Skeletal muscle cell (primary cell): ENCODE measurements around the gene AGPAT3.
"Not testable (repeated sequence)": the region's sequence is repeated elsewhere in the genome, so short reads cannot be mapped to it uniquely, and the experiment has no call there.

Experiments used
- DNase-seq: peaks from one replicate; pipeline ENCODE4 v3.0.0-alpha.2; 2010; ENCODE audit warnings: low read depth
- H3K4me3 ChIP-seq: 2 replicates; pipeline ENCODE4 v1.5.1; 2011; ENCODE audit warnings: low read depth, mild to moderate bottlenecking, control low read depth, low read length, moderate library complexity

The AGPAT3 gene

DNA sequence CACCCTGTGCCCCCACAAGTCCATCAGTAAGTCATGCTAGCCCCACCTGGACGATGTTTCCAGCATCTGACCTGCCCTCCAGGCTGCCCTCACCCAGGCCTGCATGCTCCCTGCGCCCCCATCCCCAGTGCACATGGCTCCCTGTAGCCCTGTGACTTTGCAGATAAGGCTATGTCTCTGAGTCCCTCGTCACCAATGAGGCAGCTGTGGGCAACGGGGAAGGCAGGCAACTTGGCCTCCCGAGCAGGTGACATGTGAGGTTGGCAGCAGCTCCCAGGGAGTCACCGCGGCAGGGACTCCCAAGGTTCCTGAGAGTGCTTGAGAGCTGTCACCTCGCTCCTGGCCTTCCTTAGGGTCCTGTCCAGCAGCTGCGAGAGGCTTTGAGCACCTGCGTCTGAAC lies 32.4 kb upstream of the AGPAT3 start:
- H3K4me3 ChIP-seq: no peak overlapping the region
- no peak for DNase-seq

DNA sequence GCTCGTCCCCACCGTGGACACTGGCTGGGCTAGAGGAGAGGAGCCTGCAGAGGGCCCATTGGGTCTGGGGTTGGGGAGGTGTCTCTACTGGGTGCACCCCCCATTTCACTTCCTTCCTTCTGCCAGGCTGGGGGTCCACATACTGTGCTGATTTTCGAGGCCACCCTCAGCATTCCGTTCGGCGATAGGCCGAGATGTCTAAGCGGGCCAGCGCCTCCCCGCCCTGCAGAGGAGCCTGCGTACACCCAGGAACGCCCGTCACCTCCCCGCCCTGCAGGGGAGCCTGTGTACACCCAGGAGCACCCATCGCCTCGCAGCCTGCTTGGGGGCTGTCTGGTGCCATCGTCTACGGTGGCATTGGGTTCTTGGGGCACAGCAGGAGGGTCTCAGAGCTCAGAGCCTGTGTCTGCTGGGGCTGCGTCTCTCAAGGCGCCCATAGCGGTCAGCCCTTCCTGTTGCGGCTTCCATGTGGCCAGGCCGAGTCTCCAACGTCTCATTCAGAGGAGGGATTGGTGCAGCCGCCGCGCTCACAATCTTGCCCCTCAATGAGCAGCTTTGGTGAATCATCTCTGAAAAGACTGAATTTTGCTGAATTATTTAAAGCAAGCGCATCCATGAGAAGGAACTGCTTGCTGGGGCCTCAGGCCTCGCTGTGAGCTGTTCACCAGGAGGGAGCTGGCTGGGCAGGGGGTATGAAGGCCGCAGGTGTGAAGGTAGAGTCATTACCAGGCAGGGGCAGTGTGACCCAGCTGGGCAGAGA lies 30.7 kb upstream of the AGPAT3 start:
- H3K4me3 ChIP-seq: no peak overlapping the region
- DNase-seq: no peak

DNA sequence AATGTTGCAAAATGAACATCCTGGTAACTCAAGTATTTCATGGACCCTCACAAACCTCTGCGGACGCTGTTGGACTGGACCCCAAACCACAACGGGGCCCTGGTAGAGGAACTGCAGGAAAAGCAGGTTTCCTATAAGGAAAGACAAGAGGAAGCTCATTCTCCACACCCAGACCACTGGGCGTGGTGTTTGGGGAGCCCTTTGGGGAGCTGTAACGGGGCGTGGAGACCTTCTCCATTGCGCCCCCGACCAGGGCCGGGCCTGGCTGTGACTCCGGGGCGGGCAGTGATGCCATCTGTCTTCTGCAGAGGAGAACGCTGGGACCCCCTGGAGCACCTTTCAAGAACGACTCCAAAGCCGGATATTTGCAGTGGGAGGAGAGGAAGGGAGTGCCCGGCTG lies 30.0 kb upstream of the AGPAT3 start:
- no peak overlapping the region for H3K4me3 ChIP-seq
- no peak for DNase-seq

DNA sequence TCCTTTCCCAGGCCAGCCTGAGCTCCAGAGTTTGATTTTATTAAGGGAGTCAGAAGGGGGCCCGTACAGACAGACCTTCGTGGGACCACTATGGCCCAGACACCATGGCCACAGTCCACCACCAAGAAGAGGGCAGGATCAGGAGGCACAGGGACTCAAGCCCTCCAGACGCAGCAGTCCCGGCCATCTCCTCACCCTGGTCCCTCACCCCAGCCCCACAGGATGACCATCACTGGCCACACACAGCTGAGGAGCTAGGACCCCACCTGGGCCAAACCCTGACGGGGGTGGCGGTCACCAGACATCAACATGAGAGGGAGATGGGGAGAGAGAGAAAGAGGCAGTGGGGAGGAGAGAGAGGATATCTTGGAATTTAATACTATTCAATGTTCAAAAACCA lies 29.2 kb upstream of the AGPAT3 start:
- no peak for DNase-seq
- no peak overlapping the region for H3K4me3 ChIP-seq

DNA sequence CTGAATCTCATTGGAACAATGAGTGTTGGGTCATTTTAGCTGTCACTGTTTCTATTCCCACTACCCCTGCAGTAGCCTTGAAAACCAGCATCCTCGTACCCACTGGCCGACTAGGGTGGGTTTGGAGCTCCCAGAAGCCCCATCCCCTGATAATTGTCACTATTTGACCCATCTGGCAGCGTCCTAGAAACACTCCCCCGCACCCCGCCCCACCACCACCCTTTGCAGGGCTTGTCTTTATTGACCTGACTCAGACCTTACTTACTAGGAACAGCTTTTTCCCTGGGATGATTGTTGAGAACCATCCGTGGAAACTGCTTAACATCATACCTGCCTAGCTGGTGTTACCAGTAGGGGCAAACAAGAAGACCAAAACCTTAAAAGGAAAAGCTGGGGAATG lies 28.4 kb upstream of the AGPAT3 start:
- no peak overlapping the region for H3K4me3 ChIP-seq
- DNase-seq: no peak

DNA sequence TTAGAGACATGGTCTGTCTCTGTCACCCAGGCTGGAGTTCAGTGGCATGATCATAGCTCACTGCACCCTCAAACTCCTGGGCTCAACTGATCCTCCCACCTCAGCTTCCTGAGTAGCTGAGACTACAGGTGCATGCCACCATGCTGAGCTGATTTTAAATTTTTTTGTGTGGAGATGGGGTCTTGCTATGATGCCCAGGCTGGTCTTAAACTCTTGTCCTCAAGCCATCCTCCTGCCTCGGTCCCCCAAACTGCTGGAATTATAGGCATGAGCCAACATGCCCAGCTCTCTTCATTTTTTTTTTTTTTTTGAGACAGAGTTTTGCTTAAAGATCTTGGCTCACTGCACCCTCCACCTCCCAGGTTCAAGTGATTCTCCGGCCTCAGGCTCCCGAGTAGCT lies 24.8 kb upstream of the AGPAT3 start:
- H3K4me3 ChIP-seq: no peak overlapping the region
- no peak for DNase-seq

DNA sequence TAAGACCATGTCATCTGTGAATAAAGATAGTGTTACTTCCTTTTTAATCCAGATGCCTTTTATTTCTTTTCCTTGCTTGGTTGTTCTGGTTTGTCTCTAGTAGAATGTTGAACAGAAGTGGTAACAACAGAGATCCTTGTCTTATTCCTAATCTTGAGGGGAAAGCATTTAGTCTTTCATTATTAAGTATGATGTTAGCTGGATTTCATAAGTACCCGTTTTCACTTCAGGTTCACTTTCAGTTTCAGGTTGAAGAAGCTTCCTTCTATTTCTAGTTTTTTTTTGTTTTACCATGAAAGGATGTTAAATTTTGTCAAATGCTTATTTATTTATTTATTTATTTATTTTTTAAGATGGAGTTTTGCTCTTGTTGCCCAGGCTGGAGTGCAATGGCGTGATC lies 22.3 kb upstream of the AGPAT3 start:
- no peak overlapping the region for H3K4me3 ChIP-seq
- DNase-seq: no peak

DNA sequence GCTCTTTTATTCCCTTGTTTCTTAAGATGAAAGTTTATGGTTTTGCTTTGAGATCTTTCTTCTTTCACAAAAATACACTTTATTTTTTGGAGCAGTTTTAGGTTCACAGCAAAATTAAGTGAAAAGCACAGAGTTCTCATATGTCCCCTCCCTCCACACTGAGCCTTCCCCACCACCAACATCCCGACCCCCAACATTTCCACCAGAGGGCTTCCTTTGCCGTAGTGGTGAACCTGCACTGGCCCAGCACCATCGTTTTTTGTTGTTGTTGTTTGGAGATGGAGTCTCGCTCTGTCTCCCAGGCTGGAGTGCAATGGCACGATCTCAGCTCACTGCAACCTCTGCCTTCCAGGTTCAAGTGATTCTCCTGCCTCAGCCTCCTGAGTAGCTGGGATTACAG lies 20.1 kb upstream of the AGPAT3 start:
- H3K4me3 ChIP-seq, DNase-seq: not testable (repeated sequence)

DNA sequence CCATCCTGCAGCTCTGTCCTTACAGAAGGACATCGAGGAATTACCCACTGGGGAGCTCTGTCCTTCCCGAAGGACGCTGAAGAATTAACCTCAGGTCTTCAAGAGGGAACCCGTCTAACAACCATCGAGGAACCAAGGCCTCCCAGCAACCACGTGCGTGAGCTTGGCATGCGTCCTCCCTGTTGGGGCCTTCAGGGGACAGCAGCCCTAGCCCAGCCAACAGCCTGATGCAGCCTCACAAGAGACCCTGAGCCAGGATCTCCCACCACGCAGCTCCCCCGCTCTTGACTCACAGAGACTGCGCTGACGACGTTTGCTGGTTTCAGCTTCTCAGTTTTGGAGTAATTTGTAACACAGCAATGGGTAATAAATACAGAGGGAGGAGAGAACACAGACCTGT lies 19.6 kb upstream of the AGPAT3 start:
- no peak for DNase-seq
- H3K4me3 ChIP-seq: no peak overlapping the region

DNA sequence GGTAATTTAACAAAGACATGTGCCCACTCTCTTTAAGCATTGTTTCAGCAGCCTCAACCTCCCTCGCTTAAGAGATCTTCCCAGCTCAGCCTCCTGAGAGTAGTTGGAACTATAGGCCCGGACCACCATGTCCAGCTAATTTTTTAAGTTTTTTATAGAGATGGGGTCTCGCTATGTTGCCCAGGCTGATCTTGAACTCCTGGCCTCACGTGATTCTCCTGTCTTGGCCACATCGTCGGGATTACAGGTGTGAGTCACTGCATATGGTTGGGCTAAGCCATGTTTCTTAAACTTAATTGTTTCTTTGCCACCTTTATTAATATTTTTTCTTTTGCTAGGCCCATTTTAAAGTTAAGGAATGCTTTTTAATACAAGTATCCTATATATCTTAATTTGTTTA lies 18.6 kb upstream of the AGPAT3 start:
- H3K4me3 ChIP-seq: no peak overlapping the region
- no peak for DNase-seq

DNA sequence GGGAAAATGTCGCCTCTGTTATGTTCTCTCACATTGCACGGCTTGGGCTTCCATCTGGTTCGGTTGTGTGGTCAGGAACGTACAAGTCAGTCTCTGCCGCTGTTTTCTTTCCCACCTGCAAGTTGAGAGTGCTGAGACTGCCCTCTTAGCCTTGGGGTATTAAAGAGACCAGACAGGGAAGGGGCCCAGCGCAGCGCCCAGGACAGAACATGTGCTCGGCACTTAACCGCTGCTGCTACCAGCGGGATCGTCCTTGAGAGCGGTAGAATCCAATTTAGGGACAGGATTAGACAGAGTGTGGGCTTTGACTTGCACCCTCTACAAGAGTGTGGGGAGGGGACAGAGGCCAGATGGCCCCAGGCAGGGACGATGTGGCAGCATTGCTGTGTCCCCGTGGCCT lies 17.7 kb upstream of the AGPAT3 start:
- no peak overlapping the region for H3K4me3 ChIP-seq
- no peak for DNase-seq

DNA sequence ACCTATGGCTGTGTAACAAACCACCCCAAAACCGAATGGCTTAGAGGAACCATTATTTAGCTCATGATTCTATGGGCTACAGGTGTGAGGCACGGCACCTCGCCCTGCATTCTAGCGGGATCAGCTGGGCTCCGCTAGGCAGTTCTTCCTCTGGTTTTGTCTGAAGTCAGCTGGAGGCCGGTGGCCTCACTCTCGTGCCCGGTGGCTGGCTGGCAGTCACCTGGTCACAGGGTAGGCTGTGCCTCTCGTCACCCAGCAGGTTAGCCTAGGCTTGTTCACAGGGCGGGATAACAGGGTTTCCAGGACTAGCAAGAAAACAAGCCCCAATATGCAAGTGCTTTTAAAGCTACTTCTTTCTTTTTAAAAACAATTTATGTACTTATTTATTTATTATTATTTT lies 16.3 kb upstream of the AGPAT3 start:
- no peak overlapping the region for H3K4me3 ChIP-seq
- DNase-seq: no peak

DNA sequence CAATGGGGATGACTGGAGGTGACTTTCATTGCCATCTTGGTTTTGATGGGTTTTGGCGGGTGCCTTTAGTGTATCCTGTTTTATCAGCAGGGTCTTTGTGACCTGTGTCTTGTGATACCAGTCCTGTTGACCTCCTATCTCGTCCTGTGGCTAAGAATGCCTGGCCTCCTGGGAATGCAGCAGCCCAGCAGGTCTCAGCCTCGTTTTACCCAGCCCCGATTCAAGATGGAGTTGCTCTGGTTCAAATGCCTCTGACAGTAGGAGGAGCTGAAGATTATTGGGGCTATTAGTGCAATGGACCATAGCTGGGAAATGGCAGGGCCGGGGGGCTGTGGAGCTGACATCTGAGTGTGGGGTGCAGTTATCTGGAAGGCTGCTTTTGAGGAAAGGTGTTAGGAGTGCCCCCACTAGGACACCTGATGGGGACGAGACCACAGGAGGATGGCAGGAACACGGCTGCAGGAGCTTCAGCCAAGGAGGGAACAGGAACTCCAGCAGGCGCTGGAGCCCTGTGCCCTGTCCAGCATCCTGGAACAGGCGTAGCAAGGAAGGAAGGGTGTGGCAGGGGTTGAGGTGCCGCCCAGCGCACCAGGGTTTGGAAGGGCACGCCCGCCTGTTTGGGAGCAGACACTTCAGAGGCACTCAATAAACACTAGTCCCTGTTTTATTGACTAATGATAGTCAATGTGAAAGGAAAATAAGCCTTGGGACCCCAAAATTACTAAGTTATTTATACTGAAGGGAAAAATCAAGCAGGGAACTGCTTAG lies 15.3 kb upstream of the AGPAT3 start:
- H3K4me3 ChIP-seq: no peak overlapping the region
- DNase-seq: no peak

DNA sequence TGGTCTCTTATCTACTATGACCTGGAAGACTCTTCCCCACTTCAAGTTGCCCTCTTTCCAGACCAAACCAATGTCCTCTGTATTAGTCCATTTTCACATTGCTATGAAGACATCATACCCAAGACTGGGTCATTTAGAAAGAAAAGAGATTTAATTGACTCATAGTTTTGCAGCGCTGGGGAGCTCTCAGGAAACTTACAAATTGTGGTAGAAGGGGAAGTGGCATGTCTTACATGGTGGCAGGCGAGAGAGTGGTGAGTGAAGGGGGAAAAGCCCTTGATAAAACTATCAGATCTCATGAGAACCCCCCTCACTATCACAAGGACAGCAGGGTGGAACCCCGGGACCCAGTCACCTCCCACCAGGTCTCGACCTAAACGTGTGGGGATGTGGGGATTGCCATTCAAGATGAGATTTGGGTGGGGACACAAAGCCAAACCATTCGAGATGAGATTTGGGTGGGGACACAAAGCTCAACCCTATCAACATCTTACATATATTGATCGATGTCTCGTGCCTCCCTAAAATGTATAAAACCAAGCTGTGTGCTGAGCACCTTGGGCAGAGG lies 14.2 kb upstream of the AGPAT3 start:
- no peak overlapping the region for H3K4me3 ChIP-seq
- DNase-seq: no peak

DNA sequence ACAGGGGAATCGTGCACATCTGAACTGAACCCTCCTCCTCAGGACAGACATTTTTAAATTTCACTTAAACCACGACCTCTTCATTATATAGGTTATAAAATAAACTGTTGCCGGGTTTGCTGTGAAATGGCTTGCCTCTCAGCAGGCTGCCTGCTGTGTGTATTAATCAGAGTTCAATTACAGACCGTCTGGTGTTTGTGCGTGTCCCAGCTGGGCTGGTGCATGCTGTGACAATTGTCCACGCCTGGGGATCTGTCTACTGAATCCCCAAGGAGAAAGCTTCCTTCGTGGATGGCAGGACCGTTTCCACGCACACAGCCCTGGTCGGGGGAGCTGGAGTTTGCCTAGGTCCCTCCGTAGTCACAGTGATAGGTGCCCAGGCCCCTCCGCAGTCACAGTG lies 13.4 kb upstream of the AGPAT3 start:
- DNase-seq: no peak
- H3K4me3 ChIP-seq: no peak overlapping the region

DNA sequence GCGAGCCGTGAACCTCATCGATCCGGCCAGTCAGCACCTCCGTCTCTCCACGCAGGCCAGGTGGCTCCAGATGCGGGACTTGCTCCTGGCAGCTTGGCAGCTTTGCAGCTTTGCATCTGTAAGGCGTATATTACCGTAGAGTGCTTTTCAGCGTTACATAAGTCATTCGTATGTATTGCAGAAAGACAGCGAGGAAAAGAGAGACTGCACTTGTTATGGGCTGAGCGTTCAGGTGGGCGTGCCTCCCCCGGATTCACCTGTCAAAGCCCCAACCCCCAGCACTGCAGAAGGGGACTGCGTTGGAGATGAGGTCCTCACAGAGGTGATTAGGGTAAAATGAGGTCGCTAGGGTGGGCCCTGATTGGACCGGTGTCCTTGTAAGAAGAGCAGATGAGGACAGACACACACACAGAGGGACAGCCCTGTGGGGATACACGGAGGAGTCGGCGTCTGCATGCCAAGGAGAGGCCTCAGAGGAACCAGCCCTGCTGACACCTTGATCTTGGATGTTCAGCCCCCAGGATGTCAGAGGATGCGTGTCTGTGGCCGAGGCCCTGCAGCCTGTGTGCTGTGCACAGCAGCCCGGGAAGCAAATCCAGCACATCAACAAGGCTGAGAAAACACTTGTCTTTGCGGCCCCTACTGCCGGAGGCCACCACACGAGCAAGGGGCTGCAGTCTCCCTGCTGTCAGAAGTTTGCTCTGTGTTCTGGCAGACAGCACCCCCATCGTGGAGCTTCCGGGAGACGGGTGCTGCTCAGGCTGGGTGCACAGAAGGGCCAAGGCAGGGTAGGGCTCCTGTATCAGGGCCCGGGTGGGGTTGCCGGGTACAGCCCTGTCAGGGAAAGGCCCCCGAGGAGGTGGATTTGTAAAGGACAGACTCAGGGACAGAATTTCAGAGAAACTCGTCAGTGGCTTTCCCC lies 10.9 kb upstream of the AGPAT3 start:
- DNase-seq: no peak

DNA sequence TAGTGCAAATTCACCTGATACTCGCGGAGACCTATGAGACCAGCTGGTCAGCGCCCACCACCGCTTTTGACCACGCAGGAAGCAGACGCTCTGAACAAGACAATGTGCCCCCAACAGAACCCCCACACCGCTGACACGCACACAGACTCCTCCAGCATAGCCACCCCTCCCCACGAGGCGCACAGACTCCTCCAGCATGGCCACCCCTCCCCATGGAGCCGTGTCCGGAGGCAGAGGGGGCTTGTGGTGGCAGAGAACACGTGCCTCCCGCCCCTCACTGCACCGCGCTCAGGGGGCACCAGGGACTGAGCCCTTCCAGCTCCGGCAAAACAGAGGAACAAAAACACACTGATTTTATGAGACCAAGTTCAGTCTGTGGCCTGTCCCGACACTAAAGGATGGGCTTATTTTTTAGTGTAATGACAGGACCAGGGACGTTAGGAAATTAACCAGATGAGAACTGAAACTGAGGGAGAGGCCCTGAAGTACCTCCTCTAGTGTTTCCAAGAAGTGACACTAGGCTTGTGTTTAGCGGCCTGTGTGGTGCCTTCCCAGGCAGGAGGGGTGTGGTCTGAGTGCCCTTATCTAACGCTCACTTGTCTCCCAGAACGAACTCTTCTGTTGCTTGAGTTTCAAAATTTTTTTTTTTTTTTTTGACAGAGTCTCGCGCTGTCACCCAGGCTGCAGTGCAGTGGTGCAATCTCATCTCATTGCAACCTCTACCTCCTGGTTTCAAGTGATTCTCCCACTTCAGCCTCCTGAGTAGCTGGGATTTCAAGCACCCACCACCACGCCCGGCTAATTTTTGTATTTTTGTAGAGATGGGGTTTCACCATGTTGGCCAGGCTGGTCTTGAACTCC lies 10.0 kb upstream of the AGPAT3 start:
- H3K4me3 ChIP-seq: no peak overlapping the region
- no peak for DNase-seq

More for the DNA sequence above, 10.9 kb upstream of the AGPAT3 start:
- no peak overlapping the region for H3K4me3 ChIP-seq

DNA sequence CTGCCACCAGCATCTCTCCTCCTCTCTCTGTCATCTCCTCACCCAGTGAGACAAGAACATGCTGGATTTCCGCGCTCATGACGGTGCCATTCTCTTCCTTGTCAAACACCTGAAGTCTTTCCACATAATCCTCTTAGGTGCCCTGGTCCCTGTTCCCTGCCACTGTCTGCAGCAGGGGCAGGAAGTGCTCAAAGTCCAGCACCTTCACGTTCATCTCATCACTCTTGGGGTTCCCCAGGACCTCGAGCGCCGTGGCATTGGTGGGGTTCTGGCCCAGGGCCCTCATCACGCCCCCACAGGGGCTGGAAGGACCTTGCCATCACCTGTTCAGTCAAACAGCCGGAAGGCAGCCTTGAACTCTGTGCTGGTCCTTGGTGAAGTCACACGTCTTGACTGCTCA lies 9.1 kb upstream of the AGPAT3 start:
- no peak overlapping the region for H3K4me3 ChIP-seq
- DNase-seq: no peak
